ENCODE data around the gene DMD.

DMD gene

GRCh38 chrX:31608638-31609037, 1602.7 kb downstream of the DMD start:
- FAIRE-seq (no peak), DNase-seq (ENCODE audit: insufficient read length, low spot score) (no peak)
- no peak for TF ChIP-seq CTCF (IDR thresholded peaks at IDR 0.05; ENCODE audit: insufficient read depth, missing control alignments)

- no peak for TF ChIP-seq CTCF (IDR thresholded peaks at IDR 0.05; ENCODE audit: insufficient read depth, missing control alignments)
- no peak for DNase-seq (ENCODE audit: insufficient read length, low spot score)
- FAIRE-seq, result no peak
Measured at GRCh38 chrX:31606771-31607170, 1604.6 kb downstream of the DMD start.

- FAIRE-seq (no peak), DNase-seq (ENCODE audit: insufficient read length, low spot score) (no peak)
- TF ChIP-seq CTCF (IDR thresholded peaks at IDR 0.05; ENCODE audit: insufficient read depth, missing control alignments), result no peak
Measured at GRCh38 chrX:31604629-31605221, 1606.6 kb downstream of the DMD start.

GRCh38 chrX:31603411-31604120, 1607.8 kb downstream of the DMD start:
- no peak for TF ChIP-seq CTCF (IDR thresholded peaks at IDR 0.05; ENCODE audit: insufficient read depth, missing control alignments)
- FAIRE-seq, result no peak
- DNase-seq (ENCODE audit: insufficient read length, low spot score), result no peak

GRCh38 chrX:31600823-31601222, 1610.5 kb downstream of the DMD start:
- no peak for FAIRE-seq
- DNase-seq (ENCODE audit: insufficient read length, low spot score), result no peak
- TF ChIP-seq CTCF (IDR thresholded peaks at IDR 0.05; ENCODE audit: insufficient read depth, missing control alignments), result no peak

- no peak for TF ChIP-seq CTCF (IDR thresholded peaks at IDR 0.05; ENCODE audit: insufficient read depth, missing control alignments)
- FAIRE-seq (no peak), DNase-seq (ENCODE audit: insufficient read length, low spot score) (no peak)
Measured at GRCh38 chrX:31593353-31593752, 1618.0 kb downstream of the DMD start.

GRCh38 chrX:31591355-31591754, 1620.0 kb downstream of the DMD start:
- TF ChIP-seq CTCF (IDR thresholded peaks at IDR 0.05; ENCODE audit: insufficient read depth, missing control alignments), result no peak
- FAIRE-seq (no peak), DNase-seq (ENCODE audit: insufficient read length, low spot score) (no peak)

Data from D721Med (cell line).